Neural progenitor cell (in vitro differentiated cells): ENCODE measurements around the gene APOE.

Experiments
- CTCF ChIP-seq: fragments of 200-600 bp; sonication (generic); IDR thresholded peaks from 2 replicates; pipeline ENCODE4 v1.5.1; 2017; ENCODE audit warnings: antibody characterized with exemption, mild to moderate bottlenecking
- EZH2 ChIP-seq: fragments of 200-600 bp; sonication (generic); IDR thresholded peaks from 2 replicates; pipeline ENCODE4 v1.6.1; 2017; ENCODE audit warnings: antibody characterized with exemption, mild to moderate bottlenecking, moderate library complexity
- EZH2phosphoT487 ChIP-seq: fragments of 200-600 bp; sonication (generic); IDR thresholded peaks from 2 replicates; pipeline ENCODE4 v1.6.1; 2017; ENCODE audit warnings: antibody characterized with exemption

GRCh38 chr19:44882063-44882462, 23.5 kb upstream of the APOE start:
- TF ChIP-seq CTCF (no peak), EZH2 (no peak), EZH2phosphoT487 (no peak)
